GM12875 (cell line): ENCODE measurements around the gene CHAC2.
"Not testable (repeated sequence)": the region's sequence is repeated elsewhere in the genome, so short reads cannot be mapped to it uniquely, and the experiment has no call there.

Experiments used
- H3K4me3 ChIP-seq: one replicate; pipeline ENCODE4 v1.5.1; 2011; ENCODE audit warnings: low read depth, low read length, control low read depth
- TF ChIP-seq, protein P1 (sequence below): IDR thresholded peaks from 2 replicates; pipeline ENCODE4 v1.5.1; 2011; ENCODE audit warnings: low read depth, mild to moderate bottlenecking, control low read depth, inconsistent platforms, low read length, moderate library complexity, borderline replicate concordance; ENCODE audit not compliant: insufficient read depth

CHAC2 gene

DNA sequence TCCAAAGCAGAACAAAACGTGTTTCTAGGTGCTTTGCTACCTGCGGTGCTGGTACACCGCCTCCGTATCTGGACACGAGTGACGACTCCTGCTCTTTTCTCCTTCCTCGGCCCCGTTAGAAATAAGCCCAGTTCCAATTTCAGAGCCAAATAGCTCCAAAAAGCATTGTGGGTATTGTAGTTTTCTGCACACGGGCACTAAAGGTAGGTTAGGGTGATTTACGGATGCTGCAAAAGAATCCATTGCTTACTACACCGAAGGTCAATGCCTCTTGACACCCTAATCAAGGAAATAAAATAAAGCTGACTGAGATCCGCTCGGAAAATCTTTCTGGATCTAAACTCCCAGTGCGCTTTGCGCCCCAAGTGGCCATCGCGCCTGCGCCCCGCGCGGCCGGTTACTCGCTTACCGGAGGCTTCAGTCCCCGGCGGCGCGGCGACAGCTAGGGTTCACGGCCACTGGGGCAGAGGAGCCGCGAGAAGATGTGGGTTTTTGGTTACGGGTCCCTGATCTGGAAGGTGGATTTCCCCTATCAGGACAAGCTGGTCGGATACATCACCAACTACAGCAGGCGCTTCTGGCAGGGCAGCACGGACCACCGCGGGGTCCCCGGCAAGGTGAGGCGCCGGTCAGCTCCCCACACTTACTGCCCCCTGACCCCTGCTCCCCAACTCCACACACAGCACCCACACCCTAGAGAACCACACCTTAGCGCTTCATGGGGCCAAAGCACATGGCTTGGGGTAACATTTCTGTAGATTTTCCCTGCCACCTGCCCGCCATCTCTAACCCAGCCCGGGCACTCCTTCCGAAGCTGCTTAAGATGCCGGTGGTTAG, at the start of gene CHAC2:
Gene CHAC2, plus strand, starts transcription at position 400 of the 837 bp plus-strand sequence. Its CDS starts 83 bp downstream, at position 483.
- TF ChIP-seq, protein P1, sequence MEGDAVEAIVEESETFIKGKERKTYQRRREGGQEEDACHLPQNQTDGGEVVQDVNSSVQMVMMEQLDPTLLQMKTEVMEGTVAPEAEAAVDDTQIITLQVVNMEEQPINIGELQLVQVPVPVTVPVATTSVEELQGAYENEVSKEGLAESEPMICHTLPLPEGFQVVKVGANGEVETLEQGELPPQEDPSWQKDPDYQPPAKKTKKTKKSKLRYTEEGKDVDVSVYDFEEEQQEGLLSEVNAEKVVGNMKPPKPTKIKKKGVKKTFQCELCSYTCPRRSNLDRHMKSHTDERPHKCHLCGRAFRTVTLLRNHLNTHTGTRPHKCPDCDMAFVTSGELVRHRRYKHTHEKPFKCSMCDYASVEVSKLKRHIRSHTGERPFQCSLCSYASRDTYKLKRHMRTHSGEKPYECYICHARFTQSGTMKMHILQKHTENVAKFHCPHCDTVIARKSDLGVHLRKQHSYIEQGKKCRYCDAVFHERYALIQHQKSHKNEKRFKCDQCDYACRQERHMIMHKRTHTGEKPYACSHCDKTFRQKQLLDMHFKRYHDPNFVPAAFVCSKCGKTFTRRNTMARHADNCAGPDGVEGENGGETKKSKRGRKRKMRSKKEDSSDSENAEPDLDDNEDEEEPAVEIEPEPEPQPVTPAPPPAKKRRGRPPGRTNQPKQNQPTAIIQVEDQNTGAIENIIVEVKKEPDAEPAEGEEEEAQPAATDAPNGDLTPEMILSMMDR, result peak; percentile 37
- peak within 1 kb of the TSS; percentile 78 for H3K4me3 ChIP-seq

DNA sequence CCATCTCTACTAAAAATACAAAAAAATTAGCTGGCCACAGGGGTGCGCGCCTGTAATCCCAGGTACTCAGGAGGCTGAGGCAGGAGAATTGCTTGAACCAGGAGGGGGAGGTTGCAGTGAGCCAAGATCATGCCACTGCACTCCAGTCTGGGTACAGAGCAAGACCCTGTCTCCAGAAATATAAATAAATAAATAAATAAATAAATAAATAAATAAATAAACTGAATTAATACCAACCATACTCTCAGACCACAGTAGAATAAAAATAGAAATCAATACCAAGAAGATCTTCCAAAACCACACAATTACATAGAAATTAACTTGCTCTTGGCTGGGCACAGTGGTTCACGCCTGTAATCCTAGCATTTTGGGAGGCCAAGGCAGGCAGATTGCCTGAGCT, 46.7 kb upstream of the CHAC2 start:
- H3K4me3 ChIP-seq, result not testable (repeated sequence)

GRCh38 chr2:53724536-53724935, 43.1 kb upstream of the CHAC2 start:
- TF ChIP-seq, protein P1, result no peak
- H3K4me3 ChIP-seq, result no peak overlapping the region

DNA sequence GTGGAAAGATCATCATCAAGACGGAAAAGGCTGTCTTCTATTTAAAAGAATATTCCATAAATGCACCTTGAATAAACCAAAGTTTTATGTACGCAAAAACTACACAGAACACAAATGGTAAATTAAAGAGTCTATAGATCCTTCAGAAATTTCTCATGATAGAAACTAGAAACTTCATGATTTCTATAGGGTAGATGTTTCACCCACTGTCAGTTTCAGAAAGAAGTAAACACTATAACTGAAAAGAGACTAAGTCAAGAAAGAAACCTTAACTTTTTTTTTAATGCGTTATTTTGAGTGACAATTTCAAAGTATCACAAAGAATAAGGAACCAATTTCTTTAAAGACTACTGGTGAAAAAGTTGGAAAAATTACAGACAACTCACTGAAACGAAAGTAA, 41.9 kb upstream of the CHAC2 start:
- TF ChIP-seq, protein P1, result no peak
- H3K4me3 ChIP-seq, result no peak overlapping the region

DNA sequence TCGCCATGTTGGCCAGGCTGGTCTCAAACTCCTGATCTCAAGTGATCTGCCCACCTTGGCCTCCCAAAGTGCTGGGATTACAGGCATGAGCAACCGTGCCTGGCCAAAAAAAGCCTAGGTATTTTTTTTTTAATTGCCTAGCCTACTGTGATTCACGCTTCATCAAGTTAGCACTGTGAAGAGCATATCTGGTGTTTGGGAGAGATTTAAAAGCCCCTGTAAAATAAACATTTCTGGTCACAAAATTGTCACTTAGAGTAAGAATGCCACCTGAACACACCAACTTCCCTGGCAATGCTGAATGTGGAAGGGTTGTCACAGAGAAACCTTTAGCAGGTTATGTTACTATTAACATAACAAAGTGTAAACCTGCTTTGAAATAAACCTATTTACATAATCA, 39.7 kb upstream of the CHAC2 start:
- TF ChIP-seq, protein P1, result no peak

GRCh38 chr2:53729143-53729762, 38.4 kb upstream of the CHAC2 start:
- TF ChIP-seq, protein P1, result no peak
- no peak overlapping the region for H3K4me3 ChIP-seq

More for the DNA sequence above, 39.7 kb upstream of the CHAC2 start:
- no peak overlapping the region for H3K4me3 ChIP-seq

DNA sequence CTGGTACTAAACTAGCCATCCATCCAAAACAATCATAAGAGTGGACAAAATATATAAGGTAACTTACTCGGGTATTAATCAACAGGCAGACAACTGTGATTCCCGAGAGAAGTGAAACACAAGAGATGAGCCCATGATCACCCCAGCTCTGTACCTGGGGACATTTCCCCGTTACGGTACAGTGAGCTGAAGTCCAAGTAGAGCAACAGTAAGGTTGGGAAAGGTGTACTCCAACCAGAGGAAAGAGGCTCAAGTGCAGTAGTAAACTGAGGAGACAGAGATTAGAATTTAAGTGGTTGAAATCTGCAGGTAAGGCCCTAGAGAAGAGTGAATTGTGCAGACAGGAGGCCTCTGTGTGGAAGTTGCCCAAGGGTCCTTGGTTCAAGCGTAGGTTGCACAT, 30.5 kb upstream of the CHAC2 start:
- no peak overlapping the region for H3K4me3 ChIP-seq
- TF ChIP-seq, protein P1, result no peak
